GM23338 (cell line): ENCODE results near the gene ST3GAL2.

Experiments
- CREB1 ChIP-seq: fragments of 250-450 bp; sonication (Bioruptor Pico); IDR thresholded peaks from 2 replicates; pipeline ENCODE4 v1.5.0; 2020; ENCODE audit warnings: low read depth, mild to moderate bottlenecking, moderate library complexity
- CTCF ChIP-seq, 2 experiments: fragments of 200-600 bp in 1 of 2; sonication (generic) in 1 of 2; conservative IDR thresholded peaks; 2 replicates each; pipeline versions ENCODE4 v1.5.1 to v1.6.1; 2016 to 2017; ENCODE audit warnings: antibody characterized with exemption in 2 of 2, low read depth in 2 of 2, mild to moderate bottlenecking in 2 of 2, moderate library complexity in 1 of 2
- POLR2AphosphoS5 ChIP-seq: IDR thresholded peaks from 2 replicates; pipeline ENCODE4 v1.6.1; 2016; ENCODE audit warnings: antibody characterized with exemption, low read depth
- REST ChIP-seq: IDR thresholded peaks from one replicate; pipeline ENCODE4 v1.6.1; 2018; ENCODE audit warnings: antibody characterized with exemption; ENCODE audit not compliant: unreplicated experiment
- STAT1 ChIP-seq: IDR thresholded peaks from one replicate; pipeline ENCODE4 v1.6.1; 2016; ENCODE audit warnings: antibody characterized with exemption; ENCODE audit not compliant: unreplicated experiment
- ZNF114 ChIP-seq: fragments of 250-450 bp; sonication (Bioruptor Pico); IDR thresholded peaks from 2 replicates; pipeline ENCODE4 v1.5.0; 2020; ENCODE audit warnings: mild to moderate bottlenecking, moderate library complexity

GRCh38 chr16:70467608-70468007 lies 28.7 kb upstream of the ST3GAL2 start:
- TF ChIP-seq REST = no peak
- TF ChIP-seq CTCF (conservative IDR thresholded peaks at IDR 0.05; ENCODE audit: low read depth in 2 of 2) = no peak
- no peak for TF ChIP-seq STAT1
- TF ChIP-seq POLR2AphosphoS5 = no peak
- TF ChIP-seq ZNF114 = no peak
- TF ChIP-seq CREB1 (CRISPR knock-in tag) = no peak
